Measurements from ENCODE around the gene PTPN3.

The PTPN3 gene

GRCh38 chr9:109459423-109459822 is 38.7 kb downstream of the PTPN3 start:
- no peak for TF ChIP-seq CTCF (conservative IDR thresholded peaks at IDR 0.05; ENCODE audit: low read length)
- DNase-seq (ENCODE audit: low read depth), result no peak
- H3K4me3 ChIP-seq (ENCODE audit: low read length), result no peak overlapping the region

GRCh38 chr9:109458453-109459211 is 39.5 kb downstream of the PTPN3 start:
- no peak overlapping the region for H3K4me3 ChIP-seq (ENCODE audit: low read length)
- DNase-seq (ENCODE audit: low read depth), result no peak
- TF ChIP-seq CTCF (conservative IDR thresholded peaks at IDR 0.05; ENCODE audit: low read length), result no peak

GRCh38 chr9:109456811-109457210 is 41.3 kb downstream of the PTPN3 start:
- H3K4me3 ChIP-seq (ENCODE audit: low read length), result no peak overlapping the region
- DNase-seq (ENCODE audit: low read depth), result no peak
- TF ChIP-seq CTCF (conservative IDR thresholded peaks at IDR 0.05; ENCODE audit: low read length), result no peak

- no peak overlapping the region for H3K4me3 ChIP-seq (ENCODE audit: low read length)
- no peak for TF ChIP-seq CTCF (conservative IDR thresholded peaks at IDR 0.05; ENCODE audit: low read length)
- no peak for DNase-seq (ENCODE audit: low read depth)
Measured at GRCh38 chr9:109455861-109456260, 42.2 kb downstream of the PTPN3 start.

GRCh38 chr9:109455391-109455790 is 42.7 kb downstream of the PTPN3 start:
- TF ChIP-seq CTCF (conservative IDR thresholded peaks at IDR 0.05; ENCODE audit: low read length), result no peak
- no peak overlapping the region for H3K4me3 ChIP-seq (ENCODE audit: low read length)
- no peak for DNase-seq (ENCODE audit: low read depth)

GRCh38 chr9:109454601-109455155 is 43.4 kb downstream of the PTPN3 start:
- H3K4me3 ChIP-seq (ENCODE audit: low read length), result no peak overlapping the region
- TF ChIP-seq CTCF (conservative IDR thresholded peaks at IDR 0.05; ENCODE audit: low read length), result no peak
- no peak for DNase-seq (ENCODE audit: low read depth)

- no peak for TF ChIP-seq CTCF (conservative IDR thresholded peaks at IDR 0.05; ENCODE audit: low read length)
- H3K4me3 ChIP-seq (ENCODE audit: low read length), result no peak overlapping the region
- no peak for DNase-seq (ENCODE audit: low read depth)
Measured at GRCh38 chr9:109454041-109454440, 44.1 kb downstream of the PTPN3 start.
